ENCODE data around the gene THSD7B.

THSD7B gene

DNA sequence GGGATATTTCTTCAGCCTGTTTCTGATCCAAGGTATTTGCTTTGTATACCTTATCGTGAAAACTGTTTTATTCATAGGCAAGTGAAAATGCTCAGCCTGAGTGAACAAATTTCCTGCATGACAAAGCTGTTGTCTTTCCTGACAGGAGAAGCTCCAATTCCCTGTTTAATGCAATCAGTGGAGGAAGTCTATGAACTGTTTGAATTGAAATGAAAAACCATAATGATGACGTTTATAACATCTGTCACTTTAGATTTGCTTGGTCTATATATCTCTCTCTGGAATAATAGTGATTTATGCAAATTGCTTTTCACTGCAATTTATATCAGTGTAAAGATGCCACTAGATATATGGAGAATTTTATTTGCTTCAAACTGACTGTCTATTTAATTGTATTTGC lies 959.6 kb downstream of the THSD7B start:
- no peak for DNase-seq

Measured in hematopoietic multipotent progenitor cell treated with erythropoietin and hydrocortisone succinate and interleukin-3 and kit ligand, for 4 days (in vitro differentiated cells).